Endodermal cell (in vitro differentiated cells): ENCODE data around the gene RELA. TPM values are rescaled to one million over a fixed set of nuclear protein-coding genes. Genes with fewer than 3 reads are reported as not detected.

Experiments used
- DNase-seq: peaks from one replicate; pipeline ENCODE4 v3.0.0-alpha.2; 2017
- H3K27ac ChIP-seq: 2 replicates; pipeline ENCODE4 v1.5.1; 2013; ENCODE audit warnings: mild to moderate bottlenecking, low read depth, low read length, moderate library complexity
- H3K27me3 ChIP-seq: 2 replicates; pipeline ENCODE4 v1.6.1; 2013; ENCODE audit warnings: mild to moderate bottlenecking, low read length, moderate library complexity; ENCODE audit not compliant: insufficient read depth, control insufficient read depth, poor library complexity, severe bottlenecking
- H3K36me3 ChIP-seq: 2 replicates; pipeline ENCODE4 v1.7.0; 2013; ENCODE audit warnings: mild to moderate bottlenecking, low read length, moderate library complexity; ENCODE audit not compliant: control insufficient read depth, insufficient read depth
- H3K4me1 ChIP-seq: one replicate; pipeline ENCODE4 v1.7.0; 2013; ENCODE audit warnings: low read length; ENCODE audit not compliant: control insufficient read depth, insufficient read depth
- H3K4me3 ChIP-seq: 2 replicates; pipeline ENCODE4 v1.5.1; 2013; ENCODE audit warnings: mild to moderate bottlenecking, low read length, moderate library complexity
- H3K9ac ChIP-seq: 2 replicates; pipeline ENCODE4 v1.6.1; 2013; ENCODE audit warnings: mild to moderate bottlenecking, low read length, moderate library complexity; ENCODE audit not compliant: poor library complexity, severe bottlenecking; ENCODE audit errors: extremely low read depth
- H3K9me3 ChIP-seq: 2 replicates; pipeline ENCODE4 v1.6.1; 2013; ENCODE audit warnings: mild to moderate bottlenecking, low read length, moderate library complexity; ENCODE audit not compliant: control insufficient read depth
- H3K27ac Mint-ChIP-seq: 2 replicates; pipeline ENCODE4 v1.8.0; 2020; ENCODE audit warnings: mixed read lengths
- H3K27me3 Mint-ChIP-seq: 2 replicates; pipeline ENCODE4 v1.8.0; 2021; ENCODE audit warnings: mild to moderate bottlenecking, mixed read lengths; ENCODE audit not compliant: insufficient read depth
- H3K36me3 Mint-ChIP-seq: 2 replicates; pipeline ENCODE4 v1.8.0; 2020; ENCODE audit warnings: low read depth, mixed read lengths
- H3K4me1 Mint-ChIP-seq: 2 replicates; pipeline ENCODE4 v1.8.0; 2020; ENCODE audit warnings: mixed read lengths
- H3K4me3 Mint-ChIP-seq: 2 replicates; pipeline ENCODE4 v1.8.0; 2020; ENCODE audit warnings: mild to moderate bottlenecking, moderate library complexity, mixed read lengths
- H3K9me3 Mint-ChIP-seq: 2 replicates; pipeline ENCODE4 v1.8.0; 2020; ENCODE audit warnings: mild to moderate bottlenecking, mixed read lengths
- CTCF ChIP-seq: fragments of 200-600 bp; sonication (generic); conservative IDR thresholded peaks from 2 replicates; pipeline ENCODE4 v1.5.0; 2021; ENCODE audit warnings: antibody characterized with exemption, mild to moderate bottlenecking
- WGBS, 2 experiments: methylation state at CpG; one replicate each; pipeline versions ENCODE4 v1.1.5 to v1.1.7; 2013; ENCODE audit warnings: missing lambda C conversion rate in 2 of 2, mixed read lengths in 1 of 2; ENCODE audit not compliant: insufficient coverage in 1 of 2, insufficient read length in 1 of 2; 5-methylcytosine and 5-hydroxymethylcytosine counted together
- total RNA-seq, 2 donors: library from RNA; stranded (reverse); fragmentation: NEBNext Ultra II Directional in 1 of 2; extraction: Animal tissue kit (Norgen Biotek cat#: 25700) in 1 of 2; gene quantifications; 2 replicates in 1 of 2; 3 replicates in 1 of 2; pipeline ENCODE4 v1.2.1, GENCODE V29; 2021

RELA gene
- total RNA-seq, 2 donors from 2014 or later = 40.2 to 41.1 TPM

DNA sequence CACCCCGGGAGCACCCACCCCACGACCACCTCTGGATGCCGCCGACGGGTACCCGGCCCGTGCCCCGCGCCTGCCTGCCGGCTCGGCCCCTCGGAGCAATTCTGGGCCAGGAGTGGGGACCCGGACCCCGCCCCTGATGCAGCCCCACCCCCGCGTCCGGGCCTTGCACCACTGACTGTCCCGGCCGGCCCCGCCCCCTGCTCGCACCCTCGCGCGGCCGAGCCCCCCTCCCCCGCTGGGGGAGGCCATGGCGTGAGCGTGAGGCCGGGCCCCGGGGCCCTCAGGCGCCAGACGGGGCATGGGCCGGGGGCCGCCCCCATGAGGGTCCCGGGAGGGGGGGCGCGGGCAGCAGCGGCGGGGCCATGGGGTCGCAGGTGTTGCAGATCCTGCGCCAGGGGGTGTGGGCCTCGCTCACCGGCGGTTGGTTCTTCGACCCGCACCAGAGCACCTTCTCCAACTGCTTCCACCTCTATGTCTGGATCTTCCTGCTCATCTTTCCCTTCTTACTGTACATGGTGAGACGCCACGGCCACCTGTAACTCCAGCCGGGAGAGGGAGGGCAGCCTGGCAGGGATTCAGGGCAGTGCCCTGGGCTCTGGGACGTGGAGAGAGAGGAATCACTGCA, 46.7 kb downstream of the RELA start:
- H3K4me3 ChIP-seq = peak overlapping the region; percentile 84
- no peaks in the 10 kb centered on the region for H3K27me3 ChIP-seq
- WGBS, 2 experiments = 3 to 5% methylated on average over 7 to 50 of the region's 50 CpGs
- H3K36me3 Mint-ChIP-seq = peaks cover 22% of the 10 kb centered on the region
- H3K36me3 ChIP-seq = peaks cover 40% of the 10 kb centered on the region
- no peaks in the 10 kb centered on the region for H3K27me3 Mint-ChIP-seq
- peak overlapping the region; percentile 57 for H3K9ac ChIP-seq
- no peaks in the 10 kb centered on the region for H3K9me3 Mint-ChIP-seq
- peaks cover 12% of the 10 kb centered on the region for H3K4me1 Mint-ChIP-seq
- DNase-seq = no peak
- peak overlapping the region; percentile 61 for H3K27ac ChIP-seq
- H3K27ac Mint-ChIP-seq = peak overlapping the region; percentile 88
- no peaks in the 10 kb centered on the region for H3K9me3 ChIP-seq
- TF ChIP-seq CTCF = no peak
- H3K4me1 ChIP-seq = peaks cover 8% of the 10 kb centered on the region
- peak overlapping the region; percentile 82 for H3K4me3 Mint-ChIP-seq

- Mint-ChIP-seq H3K9me3 (no peaks in the 10 kb centered on the region), H3K27me3 (no peaks in the 10 kb centered on the region), H3K4me1 (peaks cover 12% of the 10 kb centered on the region), H3K36me3 (peaks cover 25% of the 10 kb centered on the region), H3K27ac (peak within 1 kb of the TSS; percentile 98), H3K4me3 (peak within 1 kb of the TSS; percentile 82)
- peaks cover 8% of the 10 kb centered on the region for H3K4me1 ChIP-seq
- H3K27ac ChIP-seq = peak within 1 kb of the TSS; percentile 61
- no peaks in the 10 kb centered on the region for H3K27me3 ChIP-seq
- no peak for TF ChIP-seq CTCF
- H3K9ac ChIP-seq = peak within 1 kb of the TSS; percentile 57
- 0 to 1% methylated on average over 27 to 55 of the region's 55 CpGs for WGBS, 2 experiments
- peaks cover 40% of the 10 kb centered on the region for H3K36me3 ChIP-seq
- no peaks in the 10 kb centered on the region for H3K9me3 ChIP-seq
- peak; percentile 100 for DNase-seq
- H3K4me3 ChIP-seq = peak within 1 kb of the TSS; percentile 84
Measured at GRCh38 chr11:65615229-65615949, 47.3 kb downstream of the RELA start, which contains the start of gene PCNX3. Gene PCNX3 (plus strand): TSS chr11:65615776. CDS start chr11:65616312, 536 bp downstream.

- Mint-ChIP-seq H3K4me1 (peaks cover 12% of the 10 kb centered on the region), H3K27me3 (peaks cover under 1% of the 10 kb centered on the region), H3K27ac (no peak overlapping the region), H3K9me3 (no peaks in the 10 kb centered on the region), H3K4me3 (peak overlapping the region; percentile 82), H3K36me3 (peaks cover 26% of the 10 kb centered on the region)
- Histone ChIP-seq H3K4me3 (peak overlapping the region; percentile 79), H3K27ac (peak overlapping the region; percentile 56), H3K27me3 (no peaks in the 10 kb centered on the region), H3K4me1 (peaks cover 8% of the 10 kb centered on the region), H3K9me3 (no peaks in the 10 kb centered on the region), H3K9ac (peak overlapping the region; percentile 44), H3K36me3 (peaks cover 36% of the 10 kb centered on the region)
- DNase-seq = peak; percentile 69
- TF ChIP-seq CTCF = no peak
- WGBS, 2 experiments = 62 to 77% methylated on average over 27 to 43 of the region's 43 CpGs
Measured at GRCh38 chr11:65613091-65613928, 49.4 kb downstream of the RELA start.
